H1 (cell line): ENCODE data around the gene OLFM3. TPM values are rescaled to one million over a fixed set of nuclear protein-coding genes. Genes with fewer than 3 reads are reported as not detected.

Experiments
- CTCF ChIA-PET: fragments of 300-600 bp; sonication (Branson Sonifier 250); formaldehyde crosslinking; loops from one replicate; lab custom pipeline; 2021; ENCODE audit not compliant: partially characterized antibody; lab: Charles Lee
- POLR2A ChIA-PET: fragments of 300-600 bp; sonication (Branson Sonifier 250); formaldehyde crosslinking; loops from one replicate; lab custom pipeline; 2021; ENCODE audit warnings: inconsistent platforms; ENCODE audit not compliant: partially characterized antibody; lab: Charles Lee
- DNase-seq, 2 experiments: peaks; one replicate each; pipeline versions ENCODE4 v3.0.0 to v3.0.0-alpha.2; 2010 to 2022; ENCODE audit warnings: low spot score in 2 of 2, low read depth in 1 of 2, mixed read lengths in 1 of 2
- FAIRE-seq: peaks from 2 replicates; lab custom pipeline; 2011; peaks lifted over from hg19 to GRCh38; lab: Jason Lieb, UNC
- H2AFZ ChIP-seq: 2 replicates; pipeline ENCODE4 v1.8.1; 2012; ENCODE audit warnings: low read length, inconsistent platforms
- H2AK5ac ChIP-seq: 2 replicates; pipeline ENCODE4 v1.6.1; 2013; ENCODE audit warnings: low read depth, low read length
- H2BK120ac ChIP-seq: replicated peaks from 2 replicates; pipeline ENCODE3; 2013; ENCODE audit warnings: low read depth, low read length, inconsistent platforms
- H2BK12ac ChIP-seq: 2 replicates; pipeline ENCODE4 v1.6.1; 2013; ENCODE audit warnings: low read depth, low read length
- H2BK15ac ChIP-seq: 2 replicates; pipeline ENCODE4 v1.6.1; 2013; ENCODE audit warnings: low read length
- H2BK20ac ChIP-seq: 2 replicates; pipeline ENCODE4 v1.6.1; 2013; ENCODE audit warnings: low read length
- H2BK5ac ChIP-seq: 2 replicates; pipeline ENCODE4 v1.6.1; 2013; ENCODE audit warnings: low read depth, low read length
- H3K14ac ChIP-seq: 2 replicates; pipeline ENCODE4 v1.6.1; 2013; ENCODE audit warnings: inconsistent platforms; ENCODE audit not compliant: insufficient read length
- H3K18ac ChIP-seq: 2 replicates; pipeline ENCODE4 v1.6.1; 2013; ENCODE audit warnings: low read length; ENCODE audit errors: extremely low read depth
- H3K23ac ChIP-seq: 2 replicates; pipeline ENCODE4 v1.6.1; 2013; ENCODE audit warnings: inconsistent platforms; ENCODE audit not compliant: insufficient read length
- H3K23me2 ChIP-seq: 2 replicates; pipeline ENCODE4 v1.6.1; 2013; ENCODE audit warnings: low read depth, low read length
- H3K27ac ChIP-seq: 2 replicates; pipeline ENCODE4 v1.6.1; 2011; ENCODE audit warnings: low read depth, low read length, inconsistent platforms
- H3K27me3 ChIP-seq, 4 experiments: replicated peaks in 1 of 4; 1 replicate in 1 of 4; 2 replicates in 3 of 4; pipeline versions ENCODE4 v1.6.1 to v1.8.1; 2011 to 2013; ENCODE audit warnings: low read length in 3 of 4, mild to moderate bottlenecking in 3 of 4, inconsistent platforms in 2 of 4, mixed read lengths in 2 of 4, moderate library complexity in 1 of 4; ENCODE audit not compliant: control insufficient read depth in 3 of 4, insufficient read depth in 3 of 4; ENCODE audit errors: extremely low read depth in 1 of 4
- H3K36me3 ChIP-seq, 4 experiments: 2 replicates each; pipeline versions ENCODE4 v1.6.1 to v1.8.1; 2011 to 2013; ENCODE audit warnings: mild to moderate bottlenecking in 4 of 4, low read length in 3 of 4, moderate library complexity in 2 of 4, control low read depth in 1 of 4, inconsistent platforms in 1 of 4; ENCODE audit not compliant: insufficient read depth in 4 of 4, control insufficient read depth in 2 of 4
- H3K4ac ChIP-seq: replicated peaks from 2 replicates; pipeline ENCODE3; 2013; ENCODE audit warnings: low read length, low read depth, mixed read lengths, inconsistent platforms; ENCODE audit not compliant: insufficient read length
- H3K4me1 ChIP-seq, 4 experiments: replicated peaks in 1 of 4; 1 replicate in 1 of 4; 2 replicates in 3 of 4; pipeline versions ENCODE4 v1.6.1 to v1.8.1; 2011 to 2013; ENCODE audit warnings: low read length in 3 of 4, inconsistent platforms in 2 of 4, mixed read lengths in 1 of 4; ENCODE audit not compliant: insufficient read depth in 4 of 4, control insufficient read depth in 3 of 4
- H3K4me2 ChIP-seq, 2 experiments: 2 replicates each; pipeline versions ENCODE4 v1.6.1 to v1.8.1; 2011 to 2013; ENCODE audit warnings: low read depth in 2 of 2, low read length in 2 of 2, control low read depth in 1 of 2, inconsistent platforms in 1 of 2, mild to moderate bottlenecking in 1 of 2; ENCODE audit not compliant: insufficient read depth in 1 of 2
- H3K4me3 ChIP-seq, 4 experiments: fragments of 200-600, 300-600 bp in 1 of 4; sonication (generic), shearing (Covaris generic), sonication (Bioruptor Twin) in 1 of 4; 2 replicates each; pipeline versions ENCODE4 v1.5.1 to v1.8.1; 2011 to 2016; ENCODE audit warnings: low read length in 4 of 4, low read depth in 3 of 4, control low read depth in 2 of 4, inconsistent platforms in 2 of 4, mild to moderate bottlenecking in 2 of 4, mixed read lengths in 1 of 4, moderate library complexity in 1 of 4; ENCODE audit not compliant: insufficient read depth in 2 of 4; ENCODE audit errors: extremely low read depth in 1 of 4
- H3K56ac ChIP-seq: replicated peaks from 2 replicates; pipeline ENCODE3; 2013; ENCODE audit warnings: low read depth, mild to moderate bottlenecking, mixed read lengths, low read length, inconsistent platforms; ENCODE audit not compliant: insufficient read length
- H3K79me1 ChIP-seq: 2 replicates; pipeline ENCODE4 v1.6.1; 2013; ENCODE audit warnings: low read depth, low read length, control low read depth
- H3K79me2 ChIP-seq, 2 experiments: 2 replicates each; pipeline versions ENCODE4 v1.6.1 to v1.8.1; 2012 to 2013; ENCODE audit warnings: low read length in 2 of 2, mild to moderate bottlenecking in 2 of 2, inconsistent platforms in 1 of 2; ENCODE audit not compliant: insufficient read depth in 2 of 2, control insufficient read depth in 1 of 2
- H3K9ac ChIP-seq, 4 experiments: replicated peaks in 1 of 4; 1 replicate in 1 of 4; 2 replicates in 3 of 4; pipeline versions ENCODE4 v1.6.1 to v1.8.1; 2011 to 2013; ENCODE audit warnings: low read depth in 3 of 4, low read length in 3 of 4, control low read depth in 2 of 4, mild to moderate bottlenecking in 2 of 4, moderate library complexity in 2 of 4, inconsistent platforms in 1 of 4; ENCODE audit errors: extremely low read depth in 1 of 4
- H3K9me3 ChIP-seq, 2 experiments: 2 replicates each; pipeline versions ENCODE4 v1.6.1 to v1.8.1; 2012 to 2013; ENCODE audit warnings: mild to moderate bottlenecking in 2 of 2, moderate library complexity in 2 of 2, control low read depth in 1 of 2, inconsistent platforms in 1 of 2, low read depth in 1 of 2, low read length in 1 of 2, mixed read lengths in 1 of 2; ENCODE audit not compliant: insufficient read depth in 2 of 2
- H4K20me1 ChIP-seq, 2 experiments: replicated peaks in 1 of 2; 2 replicates each; pipeline versions ENCODE3 to v1.8.1; 2011 to 2013; ENCODE audit warnings: inconsistent platforms in 2 of 2, low read length in 2 of 2, mild to moderate bottlenecking in 1 of 2; ENCODE audit not compliant: insufficient read depth in 2 of 2, control insufficient read depth in 1 of 2
- H4K5ac ChIP-seq: 2 replicates; pipeline ENCODE4 v1.6.1; 2013; ENCODE audit warnings: low read length, low read depth, mixed read lengths, inconsistent platforms; ENCODE audit not compliant: insufficient read length
- H4K8ac ChIP-seq: 2 replicates; pipeline ENCODE4 v1.8.0; 2013; ENCODE audit warnings: mild to moderate bottlenecking, moderate library complexity, low read length, inconsistent platforms; ENCODE audit not compliant: insufficient read depth; ENCODE audit errors: extremely low read depth
- H4K91ac ChIP-seq: replicated peaks from 2 replicates; pipeline ENCODE3; 2013; ENCODE audit warnings: low read length, mixed read lengths, inconsistent platforms; ENCODE audit not compliant: insufficient read length
- SIN3A ChIP-seq, 2 experiments: IDR thresholded peaks in 1 of 2; conservative IDR thresholded peaks in 1 of 2; 2 replicates each; pipeline ENCODE4 v1.6.1; 2011 to 2012; ENCODE audit warnings: low read length in 2 of 2, improper control_type of control experiment in 1 of 2, low read depth in 1 of 2, mild to moderate bottlenecking in 1 of 2
- WGBS, 2 experiments: shearing (Covaris generic) in 1 of 2; methylation state at CpG; one replicate each; pipeline versions ENCODE4 v1.1.6 to v1.1.7; 2013 to 2015; ENCODE audit warnings: low lambda C conversion rate in 2 of 2, mixed read lengths in 2 of 2, inconsistent platforms in 1 of 2, low coverage in 1 of 2, missing lambda C conversion rate in 1 of 2; ENCODE audit not compliant: insufficient replicate concordance in 2 of 2, insufficient coverage in 1 of 2, insufficient read length in 1 of 2; ENCODE audit errors: extremely low coverage in 1 of 2, missing lambda C conversion rate in 1 of 2; 5-methylcytosine and 5-hydroxymethylcytosine counted together
- polyA plus RNA-seq, 7 experiments: library from polyadenylated mRNA; depleted of rRNA in 3 of 7; stranded (reverse) in 5 of 7; unstranded in 2 of 7; fragments of >200 nt in 5 of 7; fragments of 200-250 nt in 2 of 7; gene quantifications; 1 replicate in 5 of 7; 2 replicates in 1 of 7; 4 replicates in 1 of 7; pipeline versions ENCODE4 v1.2.1 to v1.2.3, GENCODE V29; 2011 to 2013; ENCODE audit warnings: missing spikeins in 2 of 7, mixed read lengths in 2 of 7
- total RNA-seq: library from RNA; stranded (reverse); fragmentation: NEBNext Ultra II Directional; extraction: Animal tissue kit (Norgen Biotek cat#: 25700); gene quantifications from 2 replicates; pipeline ENCODE4 v1.2.1, GENCODE V29; 2021

The OLFM3 gene
- total and polyA plus RNA-seq, 2 of the 8 experiments (the other 6 are each of a cell fraction or from before 2014, with no cell fraction given), result 0.30 to 0.32 TPM

DNA sequence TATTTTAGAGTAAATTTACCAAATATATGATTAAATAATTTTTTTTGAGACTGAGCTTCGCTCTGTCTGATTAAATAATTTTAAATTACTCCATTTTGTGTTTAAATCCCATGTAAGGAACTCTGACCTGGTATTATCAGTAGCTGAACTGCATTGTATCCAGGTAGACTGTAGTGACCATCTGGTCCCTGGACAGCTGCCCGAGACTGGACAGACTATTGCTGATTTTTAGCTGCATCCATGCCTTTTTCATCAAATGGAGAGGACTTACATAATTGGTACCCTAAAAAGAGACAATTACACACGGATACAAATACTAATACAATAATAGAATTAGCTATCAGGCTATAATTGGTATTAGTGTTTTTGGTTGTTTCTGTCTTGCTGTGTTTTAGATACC, 20.6 kb downstream of the OLFM3 start:
- CTCF ChIA-PET, result interaction anchor here (0.9 to 1.1 kb wide), 2 partner anchors 10 to 322 kb away, joined by 3 read pairs; no protein-coding TSS in a partner anchor

More for the DNA sequence above, 20.6 kb downstream of the OLFM3 start:
- Histone ChIP-seq H3K27ac (no peak overlapping the region), H4K5ac (no peak overlapping the region), H3K18ac (no peak overlapping the region), H4K20me1 (no peaks in the 10 kb centered on the region), H3K14ac (no peak overlapping the region), H3K27me3 (no peaks in the 10 kb centered on the region), H2BK120ac (no peak overlapping the region), H3K4me3 (no peak overlapping the region), H3K4me1 (no peaks in the 10 kb centered on the region; a peak in 1 of 7 replicates), H3K56ac (no peak overlapping the region), H3K23ac (no peak overlapping the region), H2BK12ac (no peak overlapping the region), H2BK15ac (no peak overlapping the region), H2BK5ac (no peak overlapping the region), H2BK20ac (no peak overlapping the region), H4K8ac (no peak overlapping the region), H3K4ac (no peak overlapping the region), H3K79me1 (no peaks in the 10 kb centered on the region), H3K9me3 (peaks cover 0 to 8% of the 10 kb centered on the region in 2 experiments; a peak in 1 of 4 replicates), H3K23me2 (no peaks in the 10 kb centered on the region), H2AK5ac (no peak overlapping the region), H4K91ac (no peak overlapping the region), H3K79me2 (no peaks in the 10 kb centered on the region), H2AFZ (no peak overlapping the region), H3K9ac (no peak overlapping the region), H3K36me3 (no peaks in the 10 kb centered on the region), H3K4me2 (no peak overlapping the region)
- FAIRE-seq (no peak), DNase-seq (no peak)
- POLR2A ChIA-PET, result no interaction called here
- no peak for TF ChIP-seq SIN3A (conservative IDR thresholded peaks at IDR 0.05 in 1 of 2, IDR thresholded peaks at IDR 0.05 in 1 of 2; ENCODE audit: low read depth in 1 of 2, low read length in 2 of 2)
- WGBS, 2 experiments, result 86% methylated on average over 3 of the region's 3 CpGs; no CpG with 5 or more reads in 1 of the 2 experiments
